Gastroesophageal sphincter (tissue), 4 donors: Measurements from ENCODE around the gene KANSL2. TPM values are rescaled to one million over a fixed set of nuclear protein-coding genes. Genes with fewer than 3 reads are reported as not detected.
"Not testable (repeated sequence)": the region's sequence is repeated elsewhere in the genome, so short reads cannot be mapped to it uniquely, and the experiment has no call there.

Experiments
- ATAC-seq: fragments of 150-250 bp; one replicate; pipeline ENCODE4 v1.9.1; 2016; ENCODE audit warnings: mild to moderate bottlenecking, moderate library complexity
- H3K27ac ChIP-seq, 4 donors: fragments of 200-600 bp; sonication (generic) in 3 of 4; 1 replicate in 3 of 4; 2 replicates in 1 of 4; pipeline ENCODE4 v1.5.1; 2016 to 2019
- H3K27me3 ChIP-seq: fragments of 200-600 bp; sonication (generic); one replicate; pipeline ENCODE4 v1.5.1; 2019
- H3K36me3 ChIP-seq, 2 donors: fragments of 200-600 bp; sonication (generic); one replicate each; pipeline ENCODE4 v1.5.1; 2019; ENCODE audit warnings: control low read depth in 1 of 2
- H3K4me1 ChIP-seq, 3 donors: fragments of 200-600 bp; sonication (generic); 1 replicate in 2 of 3; 2 replicates in 1 of 3; pipeline ENCODE4 v1.5.1; 2016 to 2019; ENCODE audit warnings: control low read depth in 2 of 3
- H3K4me3 ChIP-seq, 2 donors: fragments of 200-600 bp; sonication (generic); one replicate each; pipeline ENCODE4 v1.5.1; 2019; ENCODE audit warnings: mild to moderate bottlenecking in 1 of 2, moderate library complexity in 1 of 2
- H3K9me3 ChIP-seq, 3 donors: fragments of 200-600 bp; sonication (generic); one replicate each; pipeline ENCODE4 v1.5.1; 2017 to 2019; ENCODE audit warnings: control low read depth in 2 of 3
- CTCF ChIP-seq, 4 experiments: fragments of 200-600 bp in 2 of 4; fragments of 450-650 bp in 2 of 4; sonication (generic) in 1 of 4; IDR thresholded peaks; one replicate each; pipeline ENCODE4 v1.5.1; 2017 to 2019; ENCODE audit warnings: antibody characterized with exemption in 4 of 4, mild to moderate bottlenecking in 2 of 4, moderate library complexity in 2 of 4
- EP300 ChIP-seq: sonication (generic); formaldehyde crosslinking; IDR thresholded peaks from one replicate; pipeline ENCODE4 v1.6.1; 2017; ENCODE audit warnings: antibody characterized with exemption, mild to moderate bottlenecking
- POLR2A ChIP-seq, 2 donors: fragments of 450-650 bp; IDR thresholded peaks; one replicate each; pipeline ENCODE4 v1.6.1; 2017; ENCODE audit warnings: antibody characterized with exemption in 2 of 2, mild to moderate bottlenecking in 2 of 2, moderate library complexity in 1 of 2
- POLR2AphosphoS5 ChIP-seq: sonication (generic); formaldehyde crosslinking; IDR thresholded peaks from one replicate; pipeline ENCODE4 v1.6.1; 2017; ENCODE audit warnings: antibody characterized with exemption
- WGBS, 2 donors: methylation state at CpG; one replicate each; pipeline ENCODE4 v1.1.5; 2018; ENCODE audit warnings: low coverage in 1 of 2; 5-methylcytosine and 5-hydroxymethylcytosine counted together
- total RNA-seq, 4 donors: library from RNA; depleted of rRNA; stranded (reverse); fragments of >200 nt; gene quantifications; one replicate each; pipeline ENCODE4 v1.1.0, GENCODE V29; 2016

The KANSL2 gene
- total RNA-seq, 4 donors from 2014 or later: 39.0 to 49.0 (median 43.7) TPM

GRCh38 chr12:48651681-48652080 is 30.4 kb downstream of the KANSL2 start:
- peaks cover 0 to 60% of the 10 kb centered on the region in 2 donors for H3K36me3 ChIP-seq
- H3K27ac ChIP-seq: no peak overlapping the region
- no peak overlapping the region for H3K4me3 ChIP-seq
- H3K4me1 ChIP-seq: no peaks in the 10 kb centered on the region
- no peaks in the 10 kb centered on the region for H3K9me3 ChIP-seq
- TF ChIP-seq CTCF (IDR thresholded peaks at IDR 0.05): no peak
- no peak for TF ChIP-seq POLR2AphosphoS5
- TF ChIP-seq EP300: no peak
- no peak for TF ChIP-seq POLR2A (IDR thresholded peaks at IDR 0.05)
- no peak for ATAC-seq
- H3K27me3 ChIP-seq: no peaks in the 10 kb centered on the region
- WGBS, 2 donors: 48 to 63% methylated on average over 4 of the region's 4 CpGs

- not testable (repeated sequence) for H3K9me3 ChIP-seq, ATAC-seq, H3K4me1 ChIP-seq, H3K4me3 ChIP-seq, H3K27ac ChIP-seq, H3K27me3 ChIP-seq
- H3K36me3 ChIP-seq: peaks cover 0 to 12% of the 10 kb centered on the region in 2 donors
- WGBS, 2 donors: 96 to 97% methylated on average over 2 to 8 of the region's 8 CpGs
Observed at GRCh38 chr12:48645354-48645753, 36.7 kb downstream of the KANSL2 start.

- no peaks in the 10 kb centered on the region for H3K27me3 ChIP-seq
- WGBS, 2 donors: 90 to 100% methylated on average over 2 of the region's 2 CpGs
- H3K9me3 ChIP-seq: no peaks in the 10 kb centered on the region
- H3K27ac ChIP-seq: no peak overlapping the region
- no peak overlapping the region for H3K4me3 ChIP-seq
- no peak for ATAC-seq
- H3K4me1 ChIP-seq: no peaks in the 10 kb centered on the region
- H3K36me3 ChIP-seq: peaks cover 0 to 12% of the 10 kb centered on the region in 2 donors
- TF ChIP-seq POLR2A (IDR thresholded peaks at IDR 0.05) (no peak), POLR2AphosphoS5 (no peak), EP300 (no peak), CTCF (IDR thresholded peaks at IDR 0.05) (no peak)
Observed at GRCh38 chr12:48643011-48643410, 39.0 kb downstream of the KANSL2 start.

GRCh38 chr12:48641752-48642555 is 40.1 kb downstream of the KANSL2 start:
- H3K9me3 ChIP-seq, H3K4me3 ChIP-seq, H3K27ac ChIP-seq, H3K27me3 ChIP-seq, ATAC-seq, H3K4me1 ChIP-seq: not testable (repeated sequence)
- WGBS, 2 donors: no CpG with 5 or more reads among the region's 54 CpGs
- H3K36me3 ChIP-seq: peaks cover 0 to 10% of the 10 kb centered on the region in 2 donors

GRCh38 chr12:48640854-48641253 is 41.2 kb downstream of the KANSL2 start:
- H3K4me1 ChIP-seq: no peaks in the 10 kb centered on the region
- H3K27me3 ChIP-seq: no peaks in the 10 kb centered on the region
- H3K4me3 ChIP-seq: no peak overlapping the region
- H3K9me3 ChIP-seq: no peaks in the 10 kb centered on the region
- peaks cover 0 to 10% of the 10 kb centered on the region in 2 donors for H3K36me3 ChIP-seq
- ATAC-seq: no peak
- H3K27ac ChIP-seq: no peak overlapping the region
- 90% methylated on average over 3 of the region's 3 CpGs; no CpG with 5 or more reads in 1 of the 2 donors for WGBS, 2 donors
- TF ChIP-seq EP300 (no peak), CTCF (IDR thresholded peaks at IDR 0.05) (no peak), POLR2A (IDR thresholded peaks at IDR 0.05) (no peak), POLR2AphosphoS5 (no peak)

- Histone ChIP-seq H3K4me1 (no peaks in the 10 kb centered on the region), H3K27ac (no peak overlapping the region), H3K27me3 (no peaks in the 10 kb centered on the region), H3K9me3 (no peaks in the 10 kb centered on the region), H3K4me3 (no peak overlapping the region), H3K36me3 (peaks cover 0 to 10% of the 10 kb centered on the region in 2 donors)
- TF ChIP-seq POLR2A (IDR thresholded peaks at IDR 0.05): no peak
- TF ChIP-seq POLR2AphosphoS5: no peak
- TF ChIP-seq EP300: no peak
- no peak for TF ChIP-seq CTCF (IDR thresholded peaks at IDR 0.05)
- ATAC-seq: no peak
Observed at GRCh38 chr12:48640428-48640827, 41.6 kb downstream of the KANSL2 start.
